ENCODE results near the gene PARD3.

Gene PARD3

GRCh38 chr10:34498821-34499220 lies 316.3 kb downstream of the PARD3 start:
- Histone ChIP-seq H3K27me3 (ENCODE audit: control insufficient read depth, insufficient read depth, low read length) (no peaks in the 10 kb centered on the region), H3K4me1 (no peaks in the 10 kb centered on the region), H3K4me2 (ENCODE audit: low read length) (no peak overlapping the region), H3K27ac (no peak overlapping the region), H3K4me3 (ENCODE audit: low read depth, low read length) (no peak overlapping the region), H3K79me2 (no peaks in the 10 kb centered on the region), H3K36me3 (ENCODE audit: control insufficient read depth, insufficient read depth, low read length) (no peaks in the 10 kb centered on the region), H2AFZ (no peak overlapping the region), H3K9ac (no peak overlapping the region), H3K9me3 (ENCODE audit: control insufficient read depth, low read length) (no peaks in the 10 kb centered on the region)
- no peak for TF ChIP-seq CTCF (IDR thresholded peaks at IDR 0.05)

GRCh38 chr10:34495938-34496337 lies 319.2 kb downstream of the PARD3 start:
- H2AFZ ChIP-seq = no peak overlapping the region
- H3K27ac ChIP-seq = no peak overlapping the region
- H3K36me3 ChIP-seq (ENCODE audit: control insufficient read depth, insufficient read depth, low read length) = no peaks in the 10 kb centered on the region

GRCh38 chr10:34494012-34494411 lies 321.1 kb downstream of the PARD3 start:
- no peak overlapping the region for H2AFZ ChIP-seq
- no peaks in the 10 kb centered on the region for H3K9me3 ChIP-seq (ENCODE audit: control insufficient read depth, low read length)
- no peak overlapping the region for H3K4me2 ChIP-seq (ENCODE audit: low read length)
- TF ChIP-seq CTCF (IDR thresholded peaks at IDR 0.05) = no peak
- no peak overlapping the region for H3K9ac ChIP-seq
- no peak overlapping the region for H3K4me3 ChIP-seq (ENCODE audit: low read depth, low read length)
- no peaks in the 10 kb centered on the region for H3K36me3 ChIP-seq (ENCODE audit: control insufficient read depth, insufficient read depth, low read length)
- H3K27ac ChIP-seq = no peak overlapping the region
- no peaks in the 10 kb centered on the region for H3K27me3 ChIP-seq (ENCODE audit: control insufficient read depth, insufficient read depth, low read length)
- H3K79me2 ChIP-seq = peaks cover 5% of the 10 kb centered on the region
- H3K4me1 ChIP-seq = no peaks in the 10 kb centered on the region

More at GRCh38 chr10:34495938-34496337, 319.2 kb downstream of the PARD3 start:
- Histone ChIP-seq H3K9me3 (ENCODE audit: control insufficient read depth, low read length) (no peaks in the 10 kb centered on the region), H3K9ac (no peak overlapping the region), H3K4me2 (ENCODE audit: low read length) (no peak overlapping the region), H3K79me2 (no peaks in the 10 kb centered on the region), H3K4me3 (ENCODE audit: low read depth, low read length) (no peak overlapping the region), H3K27me3 (ENCODE audit: control insufficient read depth, insufficient read depth, low read length) (no peaks in the 10 kb centered on the region), H3K4me1 (no peaks in the 10 kb centered on the region)
- no peak for TF ChIP-seq CTCF (IDR thresholded peaks at IDR 0.05)

- Histone ChIP-seq H3K4me1 (no peaks in the 10 kb centered on the region), H3K27ac (no peak overlapping the region)
Observed at GRCh38 chr10:34492081-34492480, 323.0 kb downstream of the PARD3 start.

More at GRCh38 chr10:34492081-34492480, 323.0 kb downstream of the PARD3 start:
- H3K79me2 ChIP-seq = peaks cover 5% of the 10 kb centered on the region
- no peak overlapping the region for H3K9ac ChIP-seq
- H2AFZ ChIP-seq = no peak overlapping the region
- H3K27me3 ChIP-seq (ENCODE audit: control insufficient read depth, insufficient read depth, low read length) = no peaks in the 10 kb centered on the region
- no peak for TF ChIP-seq CTCF (IDR thresholded peaks at IDR 0.05)
- no peak overlapping the region for H3K4me3 ChIP-seq (ENCODE audit: low read depth, low read length)
- H3K9me3 ChIP-seq (ENCODE audit: control insufficient read depth, low read length) = no peaks in the 10 kb centered on the region
- no peak overlapping the region for H3K4me2 ChIP-seq (ENCODE audit: low read length)
- no peaks in the 10 kb centered on the region for H3K36me3 ChIP-seq (ENCODE audit: control insufficient read depth, insufficient read depth, low read length)

Measured in parathyroid adenoma (tissue), 2 donors.